Measurements from ENCODE around the gene ONECUT3.

GRCh38 chr19:1765232-1765903 lies 12.1 kb downstream of the ONECUT3 start:
- TF ChIP-seq, protein P1, sequence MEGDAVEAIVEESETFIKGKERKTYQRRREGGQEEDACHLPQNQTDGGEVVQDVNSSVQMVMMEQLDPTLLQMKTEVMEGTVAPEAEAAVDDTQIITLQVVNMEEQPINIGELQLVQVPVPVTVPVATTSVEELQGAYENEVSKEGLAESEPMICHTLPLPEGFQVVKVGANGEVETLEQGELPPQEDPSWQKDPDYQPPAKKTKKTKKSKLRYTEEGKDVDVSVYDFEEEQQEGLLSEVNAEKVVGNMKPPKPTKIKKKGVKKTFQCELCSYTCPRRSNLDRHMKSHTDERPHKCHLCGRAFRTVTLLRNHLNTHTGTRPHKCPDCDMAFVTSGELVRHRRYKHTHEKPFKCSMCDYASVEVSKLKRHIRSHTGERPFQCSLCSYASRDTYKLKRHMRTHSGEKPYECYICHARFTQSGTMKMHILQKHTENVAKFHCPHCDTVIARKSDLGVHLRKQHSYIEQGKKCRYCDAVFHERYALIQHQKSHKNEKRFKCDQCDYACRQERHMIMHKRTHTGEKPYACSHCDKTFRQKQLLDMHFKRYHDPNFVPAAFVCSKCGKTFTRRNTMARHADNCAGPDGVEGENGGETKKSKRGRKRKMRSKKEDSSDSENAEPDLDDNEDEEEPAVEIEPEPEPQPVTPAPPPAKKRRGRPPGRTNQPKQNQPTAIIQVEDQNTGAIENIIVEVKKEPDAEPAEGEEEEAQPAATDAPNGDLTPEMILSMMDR (conservative IDR thresholded peaks at IDR 0.05; ENCODE audit: low read length), result no peak
- no peak for TF ChIP-seq EZH2phosphoT487 (IDR thresholded peaks at IDR 0.05; ENCODE audit: borderline replicate concordance)

All from Loucy (cell line).